WTC11 (cell line): Measurements from ENCODE around the gene PAK5. TPM values are rescaled to one million over a fixed set of nuclear protein-coding genes. Genes with fewer than 3 reads are reported as not detected.

Source experiments
- ATAC-seq: fragments of 200-7000 bp; cut with Tn5 transposase; 2 replicates; pipeline ENCODE4 v1.10.0; 2021; ENCODE audit warnings: mild to moderate bottlenecking, moderate library complexity
- CTCF ChIA-PET: fragments of 300-600 bp; sonication (Branson Sonifier 250); formaldehyde crosslinking; loops from one replicate; lab custom pipeline; 2021; ENCODE audit warnings: antibody characterized with exemption; lab: Charles Lee
- POLR2A ChIA-PET: fragments of 350-600 bp; sonication (Branson Sonifier 250); formaldehyde crosslinking; loops from one replicate; lab custom pipeline; 2021; ENCODE audit warnings: antibody characterized with exemption; lab: Charles Lee
- DNase-seq: peaks from one replicate; pipeline ENCODE4 v3.0.0; 2021; ENCODE audit warnings: low spot score
- H3K27ac Mint-ChIP-seq: 2 replicates; pipeline ENCODE4 v1.8.0; 2021; ENCODE audit warnings: mixed read lengths
- H3K27me3 Mint-ChIP-seq: 2 replicates; pipeline ENCODE4 v1.8.0; 2021; ENCODE audit warnings: low read depth, mild to moderate bottlenecking, moderate library complexity, mixed read lengths
- H3K36me3 Mint-ChIP-seq: 2 replicates; pipeline ENCODE4 v1.8.0; 2021; ENCODE audit warnings: mixed read lengths
- H3K4me1 Mint-ChIP-seq: 2 replicates; pipeline ENCODE4 v1.8.0; 2022; ENCODE audit warnings: mixed read lengths
- H3K4me3 Mint-ChIP-seq: 2 replicates; pipeline ENCODE4 v1.8.0; 2021; ENCODE audit warnings: mild to moderate bottlenecking, moderate library complexity, mixed read lengths
- H3K9me3 Mint-ChIP-seq: 2 replicates; pipeline ENCODE4 v1.8.0; 2021; ENCODE audit warnings: mixed read lengths
- ATF6 ChIP-seq: sonication (generic); formaldehyde crosslinking; IDR thresholded peaks from 2 replicates; pipeline ENCODE4 v1.8.1; 2023; ENCODE audit warnings: mild to moderate bottlenecking, missing genetic modification reagents
- ERG ChIP-seq: fragments of 250-450 bp; sonication (Bioruptor Pico); IDR thresholded peaks from 2 replicates; pipeline ENCODE4 v1.8.0; 2021; ENCODE audit warnings: mild to moderate bottlenecking
- ETV6 ChIP-seq: sonication (generic); formaldehyde crosslinking; IDR thresholded peaks from 2 replicates; pipeline ENCODE4 v1.8.1; 2022; ENCODE audit warnings: mild to moderate bottlenecking, missing genetic modification reagents
- GABPB1 ChIP-seq: sonication (generic); formaldehyde crosslinking; IDR thresholded peaks from 2 replicates; pipeline ENCODE4 v1.8.1; 2023; ENCODE audit warnings: mild to moderate bottlenecking, missing genetic modification reagents
- IRF2 ChIP-seq: sonication (generic); formaldehyde crosslinking; IDR thresholded peaks from 2 replicates; pipeline ENCODE4 v1.8.0; 2022; ENCODE audit warnings: low read depth, missing genetic modification reagents, borderline replicate concordance
- JAZF1 ChIP-seq: fragments of 250-450 bp; sonication (Bioruptor Pico); IDR thresholded peaks from 2 replicates; pipeline ENCODE4 v1.9.0; 2021; ENCODE audit warnings: moderate library complexity, mild to moderate bottlenecking, inconsistent platforms
- JUN ChIP-seq: sonication (generic); formaldehyde crosslinking; IDR thresholded peaks from 2 replicates; pipeline ENCODE4 v1.8.0; 2023; ENCODE audit warnings: mild to moderate bottlenecking, missing genetic modification reagents
- MAX ChIP-seq: sonication (generic); formaldehyde crosslinking; IDR thresholded peaks from 2 replicates; pipeline ENCODE4 v1.8.0; 2022; ENCODE audit warnings: mild to moderate bottlenecking, missing genetic modification reagents
- NR2C2 ChIP-seq: sonication (generic); formaldehyde crosslinking; IDR thresholded peaks from 2 replicates; pipeline ENCODE4 v1.8.0; 2022; ENCODE audit warnings: mild to moderate bottlenecking, missing genetic modification reagents
- OVOL2 ChIP-seq: fragments of 250-450 bp; sonication (Bioruptor Pico); IDR thresholded peaks from 2 replicates; pipeline ENCODE4 v1.9.0; 2021; ENCODE audit warnings: mild to moderate bottlenecking, borderline replicate concordance
- TEAD1 ChIP-seq: sonication (generic); formaldehyde crosslinking; IDR thresholded peaks from 2 replicates; pipeline ENCODE4 v1.8.0; 2022; ENCODE audit warnings: mild to moderate bottlenecking, missing genetic modification reagents
- TP53 ChIP-seq: sonication (generic); formaldehyde crosslinking; IDR thresholded peaks from 2 replicates; pipeline ENCODE4 v1.8.1; 2023; ENCODE audit warnings: mild to moderate bottlenecking, missing genetic modification reagents
- ZMAT4 ChIP-seq: fragments of 250-450 bp; sonication (Bioruptor Pico); IDR thresholded peaks from 2 replicates; pipeline ENCODE4 v1.9.0; 2021; ENCODE audit warnings: mild to moderate bottlenecking
- total RNA-seq: library from RNA; stranded (reverse); gene quantifications from 3 replicates; pipeline ENCODE4 v1.2.3, GENCODE V29; 2021

PAK5 gene
- total RNA-seq, 1 experiment from 2014 or later = 0.31 TPM

GRCh38 chr20:9506280-9506821 lies 332.5 kb downstream of the PAK5 start:
- peak; percentile 5 for ATAC-seq
- Mint-ChIP-seq H3K36me3 (no peaks in the 10 kb centered on the region), H3K4me3 (peak overlapping the region; percentile 61), H3K27me3 (peaks cover 90% of the 10 kb centered on the region), H3K9me3 (no peaks in the 10 kb centered on the region), H3K27ac (no peak overlapping the region), H3K4me1 (peaks cover 33% of the 10 kb centered on the region)
- peak; percentile 26 for DNase-seq
- ChIA-PET CTCF (interaction anchor here (1.1 to 4.6 kb wide), 2 partner anchors 39 to 98 kb away, joined by 4 to 33 read pairs; no protein-coding TSS in a partner anchor), POLR2A (no interaction called here)
- TF ChIP-seq ZMAT4 (CRISPR knock-in tag) (no peak), MAX (CRISPR knock-in tag) (peak; percentile 64; the same call in 1 of the 2 replicates), JUN (CRISPR knock-in tag) (no peak), OVOL2 (CRISPR knock-in tag) (no peak), TEAD1 (no peak), TP53 (CRISPR knock-in tag) (0 out of 2 replicates have a peak, but pooled peaks have one; percentile 29), NR2C2 (CRISPR knock-in tag) (no peak), ETV6 (CRISPR knock-in tag) (peak; percentile 87)

- ATAC-seq = no peak; the same call in 1 of the 2 replicates
- no peaks in the 10 kb centered on the region for H3K9me3 Mint-ChIP-seq
- TF ChIP-seq IRF2 (CRISPR knock-in tag) (no peak), ATF6 (no peak), JAZF1 (CRISPR knock-in tag) (no peak)
- TF ChIP-seq, all 79 proteins: peak for 0
- no peak overlapping the region for H3K4me3 Mint-ChIP-seq
- no peaks in the 10 kb centered on the region for H3K36me3 Mint-ChIP-seq
- ChIA-PET CTCF (interaction anchor here (0.6 to 4.6 kb wide), 17 partner anchors 12 to 753 kb away, joined by 3 to 33 read pairs (median 4); no protein-coding TSS in a partner anchor), POLR2A (no interaction called here)
- H3K27ac Mint-ChIP-seq = no peak overlapping the region
- peaks cover 26% of the 10 kb centered on the region for H3K4me1 Mint-ChIP-seq
- H3K27me3 Mint-ChIP-seq = peaks cover 64% of the 10 kb centered on the region
- DNase-seq = peak; percentile 44
These were observed 335.2 kb downstream of the PAK5 start for GRCh38 chr20:9503526-9504245.

- CTCF ChIA-PET = interaction anchor here (1.3 kb wide), 1 partner anchor 33 kb away, joined by 3 read pairs; no protein-coding TSS in a partner anchor
These were observed 337.4 kb downstream of the PAK5 start for GRCh38 chr20:9501473-9501872.

More at GRCh38 chr20:9501473-9501872, 337.4 kb downstream of the PAK5 start:
- peaks cover 13% of the 10 kb centered on the region for H3K4me1 Mint-ChIP-seq
- no peaks in the 10 kb centered on the region for H3K36me3 Mint-ChIP-seq
- H3K27ac Mint-ChIP-seq = no peak overlapping the region
- DNase-seq = no peak
- peaks cover 41% of the 10 kb centered on the region for H3K27me3 Mint-ChIP-seq
- ATAC-seq = no peak
- TF ChIP-seq GABPB1 = no peak
- no peak for TF ChIP-seq ERG (CRISPR knock-in tag)
- no peak for TF ChIP-seq JAZF1 (CRISPR knock-in tag)
- POLR2A ChIA-PET = no interaction called here
- H3K4me3 Mint-ChIP-seq = no peak overlapping the region
- H3K9me3 Mint-ChIP-seq = no peaks in the 10 kb centered on the region
